GM21737 (cell line): ENCODE data around the gene STX11.

ENCODE experiments used
- ATAC-seq: cut with Tn5 transposase; IDR thresholded peaks from one replicate; pipeline ENCODE4 v1.9.1; 2021; ENCODE audit warnings: mild to moderate bottlenecking, moderate library complexity; ENCODE audit not compliant: unreplicated experiment

The STX11 gene

GRCh38 chr6:144211160-144211559, 60.8 kb downstream of the STX11 start:
- ATAC-seq = no peak

DNA sequence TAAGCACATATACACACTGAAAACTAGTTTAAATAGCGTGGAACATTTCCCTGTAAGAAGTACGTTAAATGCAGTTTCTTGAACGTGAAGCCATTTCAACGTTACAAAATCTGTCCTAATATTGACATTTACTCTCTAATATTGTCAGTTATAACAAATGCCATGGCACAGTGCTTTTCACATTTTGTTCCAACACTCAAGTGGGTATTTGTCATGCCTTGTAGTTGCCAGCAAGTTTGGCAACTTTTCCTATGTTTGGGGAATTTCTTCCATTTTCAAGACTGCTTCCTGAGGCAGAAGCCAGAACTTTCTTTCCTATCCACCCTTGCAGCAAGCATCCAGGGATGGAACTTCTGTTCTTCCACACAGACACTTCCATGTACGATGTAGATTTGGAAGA, 63.0 kb downstream of the STX11 start:
- ATAC-seq = no peak

- no peak for ATAC-seq
Observed at GRCh38 chr6:144214029-144214428, 63.7 kb downstream of the STX11 start.

DNA sequence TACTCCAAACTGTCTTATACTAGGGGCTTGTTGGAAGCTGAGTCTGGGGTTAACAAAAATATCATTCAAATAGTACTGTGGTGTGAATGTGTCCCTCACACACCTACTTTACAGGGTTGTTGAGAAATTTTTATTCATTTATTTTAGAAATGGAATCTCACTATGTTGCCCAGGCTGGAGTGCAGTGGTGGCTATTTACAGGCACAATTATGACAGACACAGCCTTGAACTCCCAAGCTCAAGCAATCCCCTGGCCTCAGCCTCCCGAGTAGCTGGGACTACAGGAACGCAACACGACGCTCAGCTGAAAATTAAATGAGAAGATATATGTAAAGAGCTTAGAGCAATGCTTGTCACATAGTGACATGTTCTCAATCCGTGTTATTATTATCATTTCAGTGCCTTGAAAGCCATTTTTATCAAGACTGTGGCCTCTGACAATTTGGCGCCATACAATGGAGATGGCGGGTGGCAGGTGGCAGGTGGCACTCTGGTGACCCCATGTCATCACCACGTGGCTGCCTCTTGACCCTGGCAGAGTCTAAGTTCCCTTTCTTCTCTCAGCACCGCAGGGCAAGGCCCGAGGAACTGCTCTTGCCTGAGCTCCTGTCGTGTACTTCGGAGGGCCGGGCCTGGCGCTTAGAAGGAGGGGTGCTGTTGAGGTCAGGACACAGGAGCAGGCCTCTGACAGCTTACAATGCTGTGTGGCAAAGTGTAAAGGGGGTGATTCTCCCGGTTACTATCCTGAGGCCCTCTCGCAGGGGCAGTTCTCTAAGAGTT, 64.5 kb downstream of the STX11 start:
- no peak for ATAC-seq

DNA sequence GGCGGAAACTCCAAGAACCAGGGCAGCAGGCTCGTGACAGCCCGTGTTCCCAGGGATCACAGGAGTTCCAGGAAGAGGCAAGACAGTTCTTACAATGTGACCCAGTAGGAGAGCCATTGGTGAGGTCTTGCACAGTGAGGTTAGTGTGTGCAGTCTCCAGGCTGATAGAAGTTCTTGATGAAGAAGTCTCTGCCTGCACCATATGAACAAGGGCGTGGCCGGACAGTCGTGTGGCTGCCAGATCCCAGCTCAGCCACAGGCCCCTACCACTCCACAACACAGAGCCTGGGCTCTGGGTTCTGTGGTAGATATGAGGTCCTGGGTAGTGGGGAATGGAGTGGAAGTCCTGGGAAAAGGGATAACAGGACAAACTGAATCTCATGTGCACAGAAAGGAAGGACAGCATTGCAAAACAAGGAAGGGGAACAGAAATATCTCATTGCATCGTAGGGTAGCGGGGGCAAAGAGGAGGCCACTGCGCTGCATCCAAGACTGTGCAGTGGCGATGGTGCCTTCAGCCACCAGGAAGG, 65.2 kb downstream of the STX11 start:
- ATAC-seq = peak; percentile 12

DNA sequence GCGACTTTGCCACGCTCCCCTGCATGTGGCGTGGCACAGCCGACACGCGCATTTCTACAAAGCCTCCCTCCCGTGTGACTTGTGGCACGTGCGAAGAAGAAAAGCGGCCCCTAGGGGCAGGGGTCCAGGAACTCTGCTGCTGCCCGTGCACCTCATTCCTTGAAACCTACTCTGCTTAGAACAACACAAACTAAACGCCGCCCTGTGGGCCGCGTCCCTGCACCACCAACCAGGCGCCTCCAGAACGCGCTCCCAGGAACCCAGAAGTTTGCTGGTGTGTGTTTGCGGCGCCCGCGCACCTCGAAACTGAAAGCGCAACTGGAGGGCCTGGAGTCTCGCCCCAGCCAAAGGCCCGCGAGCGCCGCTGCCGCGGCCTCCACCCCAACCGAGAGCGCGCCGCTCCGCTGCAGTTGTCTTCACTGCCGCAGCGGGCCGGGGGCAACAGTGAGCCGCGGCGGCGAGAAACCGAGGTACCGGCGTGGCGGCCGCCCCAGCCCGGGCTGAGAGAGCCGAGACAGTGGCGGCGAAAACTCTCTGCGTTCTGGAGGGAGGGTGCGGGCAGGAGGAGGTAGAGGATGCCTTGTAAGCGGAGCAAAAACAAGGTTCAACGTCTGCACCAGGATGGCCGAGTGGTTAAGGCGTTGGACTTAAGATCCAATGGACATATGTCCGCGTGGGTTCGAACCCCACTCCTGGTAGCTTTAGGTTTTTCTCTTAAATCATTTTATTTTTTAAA, 65.8 kb downstream of the STX11 start:
- peak; percentile 84 for ATAC-seq

GRCh38 chr6:144216668-144217218, 66.4 kb downstream of the STX11 start:
- peak; percentile 36 for ATAC-seq

- ATAC-seq = no peak
Observed at GRCh38 chr6:144217264-144217663, 66.9 kb downstream of the STX11 start.

DNA sequence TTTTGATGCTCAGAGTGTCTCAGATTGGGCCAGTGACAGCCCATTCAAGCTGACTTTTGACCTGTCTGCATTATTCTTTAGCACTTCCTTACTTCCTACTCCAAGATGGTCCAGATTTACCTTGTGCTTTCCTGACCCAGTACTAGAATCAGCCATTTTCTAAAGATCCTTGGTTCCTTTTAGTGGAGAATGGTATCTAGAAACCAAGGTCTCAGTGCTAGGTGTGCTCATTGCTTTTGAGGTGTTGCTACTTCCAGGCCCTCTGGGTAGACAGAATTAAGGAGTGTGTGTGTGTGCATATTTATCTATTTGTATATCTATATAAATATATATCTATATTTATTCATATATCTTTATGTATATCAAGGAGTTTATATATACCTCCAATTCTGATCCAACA, 67.5 kb downstream of the STX11 start:
- ATAC-seq = no peak

DNA sequence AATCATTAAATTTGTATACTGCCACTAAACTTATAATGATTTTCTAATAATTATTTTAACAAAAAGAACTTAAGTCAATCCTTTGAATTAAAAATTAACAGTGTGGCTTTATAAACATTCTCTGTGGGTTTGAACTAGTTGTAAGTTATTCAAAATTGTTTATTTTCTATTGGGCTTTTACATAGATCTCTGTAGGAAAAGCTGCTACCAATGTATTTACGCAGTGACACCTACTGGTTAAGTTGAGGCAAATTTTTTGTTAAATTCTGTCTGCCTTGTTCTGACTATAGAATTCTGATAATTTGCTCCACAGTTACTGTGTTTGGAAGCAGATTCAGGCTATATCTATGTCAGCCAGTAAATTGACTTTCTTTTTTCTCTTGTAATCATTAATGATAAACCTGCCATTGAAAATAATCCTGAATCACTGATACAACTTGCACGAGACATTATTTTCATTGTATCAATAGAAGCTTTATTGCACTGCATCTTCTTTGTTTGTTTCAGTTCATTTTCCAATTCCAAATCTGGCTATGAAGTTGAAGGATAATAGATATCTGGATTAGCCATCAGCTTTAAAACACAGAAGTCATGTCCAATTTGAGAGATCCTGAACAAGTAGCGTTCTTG, 68.9 kb downstream of the STX11 start:
- no peak for ATAC-seq

- ATAC-seq = no peak
Observed at GRCh38 chr6:144220031-144220790, 69.9 kb downstream of the STX11 start.

DNA sequence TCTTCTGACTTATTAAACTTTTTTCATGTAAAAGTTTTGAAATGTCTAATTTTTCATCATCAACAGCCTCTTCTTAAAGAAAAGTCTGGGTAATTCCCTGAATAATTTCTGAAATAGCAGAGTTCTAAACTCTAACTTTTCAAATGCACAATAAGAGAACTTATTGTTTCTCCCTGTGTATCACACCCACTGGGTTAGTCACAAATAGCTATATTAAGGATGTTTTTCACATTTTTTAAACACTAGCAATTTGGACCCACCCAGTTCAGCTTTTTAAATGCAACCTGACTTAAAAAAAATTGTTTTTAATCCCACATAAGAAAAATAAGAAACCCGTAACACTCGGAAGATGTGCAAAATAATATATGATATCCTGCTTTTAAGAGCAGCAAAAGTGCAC, 73.4 kb downstream of the STX11 start:
- ATAC-seq = no peak

DNA sequence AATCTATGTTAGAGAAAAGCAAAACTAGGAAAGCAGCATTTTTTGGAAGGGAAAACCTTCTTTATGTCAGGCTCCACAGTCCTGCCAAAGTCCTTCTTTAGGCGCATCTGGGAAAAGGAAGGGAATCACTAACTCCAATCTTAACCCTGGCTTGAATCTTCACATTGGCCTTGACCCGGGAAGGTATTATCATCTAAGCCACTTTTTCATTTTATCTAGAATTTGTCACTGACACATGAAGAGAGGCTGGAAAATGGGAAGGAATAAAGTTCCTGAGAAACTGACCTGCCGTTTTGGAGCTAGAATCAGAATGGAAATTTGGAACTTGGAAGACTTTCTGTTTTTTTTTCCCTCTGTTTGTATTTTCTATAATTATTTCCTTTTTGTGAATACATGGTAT, 81.4 kb downstream of the STX11 start:
- no peak for ATAC-seq

- no peak for ATAC-seq
Observed at GRCh38 chr6:144232176-144232831, 82.0 kb downstream of the STX11 start.

DNA sequence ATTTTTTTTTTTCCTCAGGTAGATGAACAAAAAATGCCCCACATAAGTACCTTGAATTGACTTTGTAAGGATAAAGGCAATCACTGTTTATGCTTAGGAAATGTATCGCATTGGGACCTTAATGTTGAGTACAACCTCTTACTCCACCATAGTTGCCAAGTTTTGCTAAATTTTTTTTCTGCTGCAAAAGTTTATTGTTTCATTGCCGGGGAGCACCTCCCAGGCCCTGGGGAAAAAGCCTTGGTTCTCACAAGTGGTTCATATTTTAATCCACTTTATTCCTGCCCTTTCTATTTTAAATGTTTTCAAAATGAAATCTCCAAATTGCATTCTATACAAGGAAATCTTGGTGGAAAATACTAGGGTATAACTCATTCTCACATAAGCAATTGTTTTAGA, 82.5 kb downstream of the STX11 start:
- no peak for ATAC-seq

DNA sequence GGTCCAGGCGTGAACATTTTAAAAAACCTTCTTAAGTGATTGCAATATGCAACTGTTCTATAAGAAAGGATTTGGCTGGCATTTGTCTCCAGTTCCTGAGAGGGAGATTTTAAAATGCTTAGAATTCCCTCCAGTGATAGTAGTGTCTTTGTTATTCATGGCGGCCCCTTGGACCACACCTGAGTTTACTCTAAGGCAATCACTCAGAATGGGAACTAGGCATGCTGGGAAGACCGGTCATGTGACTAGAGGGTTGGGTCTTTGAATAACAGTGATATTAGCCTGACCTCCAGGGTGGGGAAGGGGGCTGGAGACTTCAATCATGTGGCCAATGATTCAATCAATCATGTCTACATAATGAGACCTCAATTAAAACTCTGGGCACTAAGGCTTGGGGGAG, 84.1 kb downstream of the STX11 start:
- ATAC-seq = no peak

GRCh38 chr6:144234935-144235334, 84.6 kb downstream of the STX11 start:
- no peak for ATAC-seq
